ENCODE results near the gene TOM1.

DNA sequence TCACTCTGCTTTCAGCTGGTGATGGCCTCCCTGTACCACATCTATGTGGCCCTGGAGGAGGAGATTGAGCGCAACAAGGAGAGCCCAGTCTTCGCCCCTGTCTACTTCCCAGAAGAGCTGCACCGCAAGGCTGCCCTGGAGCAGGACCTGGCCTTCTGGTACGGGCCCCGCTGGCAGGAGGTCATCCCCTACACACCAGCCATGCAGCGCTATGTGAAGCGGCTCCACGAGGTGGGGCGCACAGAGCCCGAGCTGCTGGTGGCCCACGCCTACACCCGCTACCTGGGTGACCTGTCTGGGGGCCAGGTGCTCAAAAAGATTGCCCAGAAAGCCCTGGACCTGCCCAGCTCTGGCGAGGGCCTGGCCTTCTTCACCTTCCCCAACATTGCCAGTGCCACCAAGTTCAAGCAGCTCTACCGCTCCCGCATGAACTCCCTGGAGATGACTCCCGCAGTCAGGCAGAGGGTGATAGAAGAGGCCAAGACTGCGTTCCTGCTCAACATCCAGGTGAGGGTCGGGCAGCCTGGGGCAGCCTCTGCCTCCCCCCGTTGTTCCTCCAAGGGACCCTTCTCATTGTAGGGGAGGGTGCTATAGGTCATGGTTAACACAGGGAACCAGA, 87.1 kb downstream of the TOM1 start:
- TF ChIP-seq CBX3 (IDR thresholded peaks at IDR 0.05; ENCODE audit: borderline replicate concordance, low read depth) (no peak), SREBF2 (IDR thresholded peaks at IDR 0.05; ENCODE audit: low read length) (no peak), EP300 (IDR thresholded peaks at IDR 0.05; ENCODE audit: borderline replicate concordance in 1 of 2, control insufficient read depth in 1 of 2, low read depth in 2 of 2, low read length in 2 of 2) (no peak), ZZZ3 (IDR thresholded peaks at IDR 0.05; ENCODE audit: control insufficient read depth, insufficient read length, low read depth) (no peak), MAX (IDR thresholded peaks at IDR 0.05; ENCODE audit: low read depth, low read length) (no peak), PKNOX1 (IDR thresholded peaks at IDR 0.05) (no peak), CREM (IDR thresholded peaks at IDR 0.05; ENCODE audit: low read depth) (no peak), MXI1 (IDR thresholded peaks at IDR 0.05; ENCODE audit: low read depth, low read length) (no peak), TAF1 (IDR thresholded peaks at IDR 0.05; ENCODE audit: borderline replicate concordance, low read depth, low read length) (no peak)
- TF ChIP-seq, protein P1, sequence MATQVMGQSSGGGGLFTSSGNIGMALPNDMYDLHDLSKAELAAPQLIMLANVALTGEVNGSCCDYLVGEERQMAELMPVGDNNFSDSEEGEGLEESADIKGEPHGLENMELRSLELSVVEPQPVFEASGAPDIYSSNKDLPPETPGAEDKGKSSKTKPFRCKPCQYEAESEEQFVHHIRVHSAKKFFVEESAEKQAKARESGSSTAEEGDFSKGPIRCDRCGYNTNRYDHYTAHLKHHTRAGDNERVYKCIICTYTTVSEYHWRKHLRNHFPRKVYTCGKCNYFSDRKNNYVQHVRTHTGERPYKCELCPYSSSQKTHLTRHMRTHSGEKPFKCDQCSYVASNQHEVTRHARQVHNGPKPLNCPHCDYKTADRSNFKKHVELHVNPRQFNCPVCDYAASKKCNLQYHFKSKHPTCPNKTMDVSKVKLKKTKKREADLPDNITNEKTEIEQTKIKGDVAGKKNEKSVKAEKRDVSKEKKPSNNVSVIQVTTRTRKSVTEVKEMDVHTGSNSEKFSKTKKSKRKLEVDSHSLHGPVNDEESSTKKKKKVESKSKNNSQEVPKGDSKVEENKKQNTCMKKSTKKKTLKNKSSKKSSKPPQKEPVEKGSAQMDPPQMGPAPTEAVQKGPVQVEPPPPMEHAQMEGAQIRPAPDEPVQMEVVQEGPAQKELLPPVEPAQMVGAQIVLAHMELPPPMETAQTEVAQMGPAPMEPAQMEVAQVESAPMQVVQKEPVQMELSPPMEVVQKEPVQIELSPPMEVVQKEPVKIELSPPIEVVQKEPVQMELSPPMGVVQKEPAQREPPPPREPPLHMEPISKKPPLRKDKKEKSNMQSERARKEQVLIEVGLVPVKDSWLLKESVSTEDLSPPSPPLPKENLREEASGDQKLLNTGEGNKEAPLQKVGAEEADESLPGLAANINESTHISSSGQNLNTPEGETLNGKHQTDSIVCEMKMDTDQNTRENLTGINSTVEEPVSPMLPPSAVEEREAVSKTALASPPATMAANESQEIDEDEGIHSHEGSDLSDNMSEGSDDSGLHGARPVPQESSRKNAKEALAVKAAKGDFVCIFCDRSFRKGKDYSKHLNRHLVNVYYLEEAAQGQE (IDR thresholded peaks at IDR 0.05; ENCODE audit: low read depth, low read length), result no peak
- TF ChIP-seq, protein P2, sequence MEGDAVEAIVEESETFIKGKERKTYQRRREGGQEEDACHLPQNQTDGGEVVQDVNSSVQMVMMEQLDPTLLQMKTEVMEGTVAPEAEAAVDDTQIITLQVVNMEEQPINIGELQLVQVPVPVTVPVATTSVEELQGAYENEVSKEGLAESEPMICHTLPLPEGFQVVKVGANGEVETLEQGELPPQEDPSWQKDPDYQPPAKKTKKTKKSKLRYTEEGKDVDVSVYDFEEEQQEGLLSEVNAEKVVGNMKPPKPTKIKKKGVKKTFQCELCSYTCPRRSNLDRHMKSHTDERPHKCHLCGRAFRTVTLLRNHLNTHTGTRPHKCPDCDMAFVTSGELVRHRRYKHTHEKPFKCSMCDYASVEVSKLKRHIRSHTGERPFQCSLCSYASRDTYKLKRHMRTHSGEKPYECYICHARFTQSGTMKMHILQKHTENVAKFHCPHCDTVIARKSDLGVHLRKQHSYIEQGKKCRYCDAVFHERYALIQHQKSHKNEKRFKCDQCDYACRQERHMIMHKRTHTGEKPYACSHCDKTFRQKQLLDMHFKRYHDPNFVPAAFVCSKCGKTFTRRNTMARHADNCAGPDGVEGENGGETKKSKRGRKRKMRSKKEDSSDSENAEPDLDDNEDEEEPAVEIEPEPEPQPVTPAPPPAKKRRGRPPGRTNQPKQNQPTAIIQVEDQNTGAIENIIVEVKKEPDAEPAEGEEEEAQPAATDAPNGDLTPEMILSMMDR (IDR thresholded peaks at IDR 0.05 in 2 of 3, conservative IDR thresholded peaks at IDR 0.05 in 1 of 3; ENCODE audit: control insufficient read depth in 2 of 3, extremely low read depth in 1 of 3, insufficient read depth in 1 of 3, low read depth in 3 of 3, low read length in 3 of 3), result no peak
- TF ChIP-seq, protein P3, sequence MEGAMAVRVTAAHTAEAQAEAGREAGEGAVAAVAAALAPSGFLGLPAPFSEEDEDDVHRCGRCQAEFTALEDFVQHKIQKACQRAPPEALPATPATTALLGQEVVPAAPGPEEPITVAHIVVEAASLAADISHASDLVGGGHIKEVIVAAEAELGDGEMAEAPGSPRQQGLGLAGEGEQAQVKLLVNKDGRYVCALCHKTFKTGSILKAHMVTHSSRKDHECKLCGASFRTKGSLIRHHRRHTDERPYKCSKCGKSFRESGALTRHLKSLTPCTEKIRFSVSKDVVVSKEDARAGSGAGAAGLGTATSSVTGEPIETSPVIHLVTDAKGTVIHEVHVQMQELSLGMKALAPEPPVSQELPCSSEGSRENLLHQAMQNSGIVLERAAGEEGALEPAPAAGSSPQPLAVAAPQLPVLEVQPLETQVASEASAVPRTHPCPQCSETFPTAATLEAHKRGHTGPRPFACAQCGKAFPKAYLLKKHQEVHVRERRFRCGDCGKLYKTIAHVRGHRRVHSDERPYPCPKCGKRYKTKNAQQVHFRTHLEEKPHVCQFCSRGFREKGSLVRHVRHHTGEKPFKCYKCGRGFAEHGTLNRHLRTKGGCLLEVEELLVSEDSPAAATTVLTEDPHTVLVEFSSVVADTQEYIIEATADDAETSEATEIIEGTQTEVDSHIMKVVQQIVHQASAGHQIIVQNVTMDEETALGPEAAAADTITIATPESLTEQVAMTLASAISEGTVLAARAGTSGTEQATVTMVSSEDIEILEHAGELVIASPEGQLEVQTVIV (IDR thresholded peaks at IDR 0.05; ENCODE audit: borderline replicate concordance, partially characterized antibody), result no peak
- TF ChIP-seq, protein P4, sequence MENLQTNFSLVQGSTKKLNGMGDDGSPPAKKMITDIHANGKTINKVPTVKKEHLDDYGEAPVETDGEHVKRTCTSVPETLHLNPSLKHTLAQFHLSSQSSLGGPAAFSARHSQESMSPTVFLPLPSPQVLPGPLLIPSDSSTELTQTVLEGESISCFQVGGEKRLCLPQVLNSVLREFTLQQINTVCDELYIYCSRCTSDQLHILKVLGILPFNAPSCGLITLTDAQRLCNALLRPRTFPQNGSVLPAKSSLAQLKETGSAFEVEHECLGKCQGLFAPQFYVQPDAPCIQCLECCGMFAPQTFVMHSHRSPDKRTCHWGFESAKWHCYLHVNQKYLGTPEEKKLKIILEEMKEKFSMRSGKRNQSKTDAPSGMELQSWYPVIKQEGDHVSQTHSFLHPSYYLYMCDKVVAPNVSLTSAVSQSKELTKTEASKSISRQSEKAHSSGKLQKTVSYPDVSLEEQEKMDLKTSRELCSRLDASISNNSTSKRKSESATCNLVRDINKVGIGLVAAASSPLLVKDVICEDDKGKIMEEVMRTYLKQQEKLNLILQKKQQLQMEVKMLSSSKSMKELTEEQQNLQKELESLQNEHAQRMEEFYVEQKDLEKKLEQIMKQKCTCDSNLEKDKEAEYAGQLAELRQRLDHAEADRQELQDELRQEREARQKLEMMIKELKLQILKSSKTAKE (IDR thresholded peaks at IDR 0.05; ENCODE audit: low read depth, poor library complexity, severe bottlenecking), result no peak

Data from GM12878 (cell line).